GM12892 (cell line): ENCODE measurements around the gene WFDC10A.

Experiments
- POLR2A ChIP-seq: IDR thresholded peaks from 2 replicates; pipeline ENCODE4 v1.6.1; 2011; ENCODE audit warnings: low read depth, low read length, control low read depth
- POLR2AphosphoS5 ChIP-seq: IDR thresholded peaks from 2 replicates; pipeline ENCODE4 v1.6.1; 2011; ENCODE audit warnings: low read depth, low read length, control low read depth
- TAF1 ChIP-seq: IDR thresholded peaks from 2 replicates; pipeline ENCODE4 v1.6.1; 2011; ENCODE audit warnings: low read depth, mild to moderate bottlenecking, control low read depth, low read length, borderline replicate concordance

DNA sequence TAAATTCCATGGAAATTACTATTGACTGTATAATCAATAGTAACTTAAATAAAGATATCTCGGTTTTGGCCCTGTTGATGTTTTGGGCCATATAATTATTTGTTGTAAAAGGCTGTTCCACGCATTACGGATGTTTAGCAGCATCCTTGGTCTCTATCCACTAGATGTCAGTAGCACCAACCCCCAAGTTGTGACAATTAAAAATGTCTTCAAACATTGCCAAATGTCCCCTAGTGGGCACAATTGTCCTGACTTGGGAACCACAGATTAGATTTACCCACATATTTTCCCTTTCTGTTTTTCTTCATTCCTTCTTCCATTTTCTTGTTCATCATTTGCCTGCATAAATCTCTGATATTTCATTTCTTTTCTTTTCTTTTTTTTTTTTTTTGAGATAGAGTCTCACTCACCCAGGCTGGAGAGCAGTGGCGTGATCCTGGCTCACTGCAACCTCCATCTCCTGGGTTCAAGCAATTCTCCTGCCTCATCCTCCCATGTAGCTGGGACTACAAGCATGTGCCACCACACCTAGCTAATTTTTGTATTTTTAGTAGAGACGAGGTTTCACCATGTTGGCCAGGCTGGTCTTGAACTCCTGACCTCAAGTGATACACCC is 36.9 kb upstream of the WFDC10A start:
- TF ChIP-seq POLR2A (no peak), POLR2AphosphoS5 (no peak), TAF1 (no peak)
